ENCODE results near the gene CYS1.
"Not testable (repeated sequence)": the region's sequence is repeated elsewhere in the genome, so short reads cannot be mapped to it uniquely, and the experiment has no call there.

The CYS1 gene

DNA sequence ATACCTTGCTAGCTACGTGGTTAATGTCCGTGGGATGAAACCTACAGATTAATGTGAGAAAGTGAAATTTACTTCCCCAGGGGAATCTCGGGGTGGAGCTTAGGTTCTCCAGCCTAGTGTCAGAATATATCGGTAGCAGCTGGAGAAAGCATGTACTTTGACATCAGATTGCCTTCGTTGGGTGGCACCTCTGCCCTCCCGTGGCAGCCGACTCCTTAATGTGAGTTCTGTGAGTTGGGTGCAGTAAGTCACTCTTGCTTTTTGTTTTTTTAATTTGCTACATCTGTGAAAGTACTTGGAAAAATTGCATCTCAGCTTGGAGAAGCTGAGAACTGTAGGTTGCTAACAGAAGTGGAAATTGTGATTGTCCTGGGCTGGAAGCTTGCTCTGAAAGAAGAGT is 33.3 kb downstream of the CYS1 start:
- DNase-seq (ENCODE audit: low spot score), result no peak

- no peak for DNase-seq (ENCODE audit: low spot score)
These were observed 34.5 kb downstream of the CYS1 start for GRCh38 chr2:10045561-10046355.

DNA sequence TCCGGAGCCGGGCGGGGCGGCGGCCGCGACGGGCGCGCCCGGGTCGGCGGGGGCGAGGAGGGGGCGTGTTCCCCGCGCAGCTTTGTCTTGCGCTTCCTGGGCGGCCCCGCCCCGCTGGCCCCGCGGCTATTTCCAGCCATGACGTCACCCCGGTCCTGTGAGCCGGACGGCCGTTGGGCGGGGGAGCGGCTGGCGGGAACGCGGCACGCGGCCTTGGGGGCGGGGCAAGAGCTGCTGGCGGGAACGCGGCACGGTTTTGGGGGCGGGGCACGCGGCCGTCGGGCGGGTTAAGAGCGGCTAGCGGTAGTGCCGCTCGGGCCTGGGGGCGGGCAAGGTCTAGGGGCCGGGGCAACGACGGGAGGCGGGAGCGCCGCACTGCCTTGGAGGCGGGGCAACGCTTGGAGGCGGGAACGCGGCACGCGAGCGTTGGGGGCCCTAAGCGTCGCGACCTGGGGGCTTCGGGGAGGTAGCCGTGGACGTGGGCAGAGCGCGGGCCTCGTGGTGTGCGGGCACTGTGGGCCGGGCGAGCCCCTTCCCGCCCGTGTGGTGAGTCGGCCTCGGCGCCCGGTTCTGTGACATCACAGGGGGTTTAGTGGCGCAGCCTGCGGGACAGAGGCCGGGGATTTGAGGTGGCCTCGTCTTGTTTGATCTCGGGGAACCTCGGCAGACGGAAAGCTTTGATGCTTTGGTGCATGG is 36.2 kb downstream of the CYS1 start:
- DNase-seq (ENCODE audit: low spot score), result peak; percentile 93

DNA sequence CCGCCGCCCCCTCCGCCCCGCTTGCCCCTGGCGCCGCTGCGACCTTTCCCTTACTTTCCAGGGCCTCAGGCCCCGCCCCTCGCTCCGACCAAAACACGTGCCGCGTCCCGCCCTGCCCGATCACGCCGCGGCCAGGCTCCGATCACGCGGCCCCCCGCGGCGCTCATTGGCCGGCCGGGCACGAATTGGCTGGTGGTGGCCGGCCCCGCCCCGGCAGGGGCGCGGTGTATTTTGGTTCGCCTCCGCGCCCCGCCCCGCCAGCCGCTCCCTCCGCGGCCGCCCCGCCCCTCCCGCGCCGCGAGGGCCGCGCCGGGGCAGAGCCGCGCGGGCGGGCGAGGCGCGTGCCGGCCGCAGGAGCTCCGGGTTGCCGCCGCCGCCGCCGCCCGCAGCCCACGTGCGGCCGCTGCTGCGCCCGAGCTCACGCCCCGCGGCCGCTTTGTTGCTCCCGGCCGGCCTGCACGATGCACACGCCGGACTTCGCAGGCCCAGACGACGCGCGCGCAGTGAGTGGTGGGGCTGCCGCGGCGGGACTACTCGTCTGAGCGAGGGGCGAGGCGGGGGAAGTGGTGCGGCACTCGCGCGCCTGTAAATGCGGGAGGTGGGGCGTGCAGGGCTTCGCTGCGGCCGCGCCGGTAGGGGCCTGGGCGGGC is 36.8 kb downstream of the CYS1 start, which contains the start of gene KLF11:
Gene KLF11, plus strand, starts transcription at position 295 of the 650 bp plus-strand sequence. Its CDS starts 167 bp downstream, at position 462.
- peak; percentile 87 for DNase-seq (ENCODE audit: low spot score)

DNA sequence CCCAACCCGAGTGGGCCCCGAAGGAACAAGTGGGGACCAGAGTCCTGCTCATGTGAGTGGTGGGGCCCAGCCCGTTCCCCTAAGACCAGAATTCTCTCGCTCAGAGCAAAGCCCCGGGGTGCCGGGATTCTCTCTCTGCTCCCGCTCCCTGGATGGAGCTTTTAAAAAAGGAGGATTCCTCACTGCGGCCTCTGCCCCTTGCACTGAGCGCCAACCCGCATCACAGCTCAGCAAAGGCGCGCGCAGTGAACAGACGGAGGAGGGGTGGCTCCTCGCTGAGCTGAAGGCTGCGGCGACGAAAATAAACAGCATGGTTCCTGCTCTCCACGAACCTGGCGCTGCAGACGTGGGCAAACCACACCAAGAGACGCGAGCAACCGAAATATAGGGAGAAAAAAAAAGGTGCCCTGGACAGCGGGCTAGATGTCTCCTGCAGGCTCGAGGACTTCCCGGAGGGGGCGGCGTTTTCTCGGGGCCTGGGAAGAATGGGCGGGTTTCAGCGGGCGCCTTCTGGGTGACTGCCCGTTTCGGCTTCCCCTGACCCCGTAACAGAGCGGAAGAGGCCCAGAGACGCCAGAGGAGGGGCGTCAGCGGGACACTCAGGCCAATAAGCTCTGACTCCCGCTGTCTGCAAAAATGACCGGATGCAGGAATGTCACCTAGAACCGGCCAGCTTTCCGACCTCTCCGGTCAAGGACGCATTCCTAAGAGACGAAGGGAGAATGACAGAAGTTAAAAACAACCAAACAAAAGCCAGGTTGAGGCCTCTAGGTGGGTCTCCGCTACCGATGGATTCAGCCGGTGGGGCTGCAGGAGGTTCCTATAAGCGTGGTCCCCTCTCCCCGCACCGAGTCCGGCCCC is 37.7 kb downstream of the CYS1 start:
- peak; percentile 8 for DNase-seq (ENCODE audit: low spot score)

- DNase-seq (ENCODE audit: low spot score), result no peak
These were observed 38.5 kb downstream of the CYS1 start for GRCh38 chr2:10041711-10042110.

DNA sequence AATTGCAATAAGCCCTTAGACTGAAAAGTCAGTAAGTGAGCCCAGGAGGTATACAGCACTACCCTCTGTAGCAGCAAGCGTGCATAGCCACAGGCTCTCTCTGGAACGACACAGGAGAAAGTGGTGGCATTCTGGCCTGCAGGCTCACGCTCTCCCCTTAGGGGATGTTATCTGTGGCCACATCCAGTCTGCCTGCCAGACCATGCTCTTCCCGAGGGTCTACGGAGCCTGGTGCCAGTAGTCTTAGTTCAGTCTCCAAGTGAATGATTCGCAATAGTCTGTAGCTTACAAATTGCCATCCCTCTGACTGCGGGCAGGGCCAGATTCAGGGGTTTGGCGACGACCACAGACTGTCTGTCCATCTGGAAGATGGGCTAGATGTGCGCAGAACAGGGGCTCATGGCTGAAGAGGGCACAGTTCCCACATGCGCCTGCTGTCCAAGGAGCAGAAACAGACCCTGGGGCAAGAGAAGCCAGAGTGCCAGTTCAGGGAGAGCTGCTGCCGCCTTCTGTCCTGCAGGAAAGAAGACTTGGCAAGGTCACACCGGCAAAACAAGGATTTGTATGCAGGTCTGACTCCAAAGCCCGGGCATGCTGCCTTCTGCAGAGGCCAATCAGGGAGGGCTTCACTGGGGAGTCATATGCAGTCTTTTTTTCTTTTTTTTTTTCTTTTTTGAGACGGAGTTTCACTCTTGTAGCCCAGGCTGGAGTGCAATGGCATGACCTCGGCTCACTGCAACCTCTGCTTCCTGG is 40.4 kb downstream of the CYS1 start:
- DNase-seq (ENCODE audit: low spot score), result no peak

GRCh38 chr2:10038716-10039115 is 41.5 kb downstream of the CYS1 start:
- DNase-seq (ENCODE audit: low spot score), result no peak

- no peak for DNase-seq (ENCODE audit: low spot score)
These were observed 42.1 kb downstream of the CYS1 start for GRCh38 chr2:10038123-10038522.

- DNase-seq (ENCODE audit: low spot score), result peak; percentile 41
These were observed 43.9 kb downstream of the CYS1 start for GRCh38 chr2:10036095-10036884.

GRCh38 chr2:10035633-10036032 is 44.6 kb downstream of the CYS1 start:
- no peak for DNase-seq (ENCODE audit: low spot score)

GRCh38 chr2:10035053-10035422 is 45.2 kb downstream of the CYS1 start:
- DNase-seq (ENCODE audit: low spot score), result no peak

GRCh38 chr2:10034333-10035052 is 45.7 kb downstream of the CYS1 start:
- no peak for DNase-seq (ENCODE audit: low spot score)

DNA sequence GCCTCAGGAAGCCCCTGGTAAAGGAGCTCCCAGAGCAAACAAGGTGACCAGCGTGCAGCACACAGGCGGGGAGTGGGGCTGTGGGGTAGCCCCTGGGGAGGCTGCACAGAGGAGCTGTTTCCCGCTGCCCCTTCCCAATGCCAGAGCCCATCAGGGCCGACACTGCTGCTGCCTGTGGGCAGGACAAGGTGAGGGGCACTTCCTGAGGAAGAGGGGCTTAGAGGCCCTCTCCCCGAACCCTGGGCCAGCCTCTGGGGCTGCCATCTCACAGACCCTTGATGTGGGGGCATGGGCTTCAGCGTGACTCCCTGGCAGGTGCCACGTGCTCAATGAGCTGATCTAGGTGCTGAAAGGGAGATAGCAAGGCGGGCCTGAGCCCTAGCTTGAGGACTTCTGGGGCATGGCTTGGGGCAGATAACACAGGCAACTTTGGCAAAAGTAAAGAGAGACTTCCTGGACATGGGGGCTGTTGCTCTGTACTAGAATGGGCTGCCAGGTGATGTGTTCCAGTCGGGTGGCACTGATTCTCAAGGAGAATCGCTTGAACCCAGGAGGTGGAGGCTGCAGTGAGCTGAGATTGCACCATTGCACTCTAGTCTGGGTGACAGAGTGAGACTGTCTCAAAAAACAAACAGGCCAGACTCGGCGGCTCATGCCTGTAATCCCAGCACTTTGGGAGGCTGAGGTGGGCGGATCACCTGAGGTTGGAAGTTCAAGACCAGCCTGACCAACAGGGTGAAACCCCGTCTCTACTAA is 46.8 kb downstream of the CYS1 start:
- no peak for DNase-seq (ENCODE audit: low spot score)

DNA sequence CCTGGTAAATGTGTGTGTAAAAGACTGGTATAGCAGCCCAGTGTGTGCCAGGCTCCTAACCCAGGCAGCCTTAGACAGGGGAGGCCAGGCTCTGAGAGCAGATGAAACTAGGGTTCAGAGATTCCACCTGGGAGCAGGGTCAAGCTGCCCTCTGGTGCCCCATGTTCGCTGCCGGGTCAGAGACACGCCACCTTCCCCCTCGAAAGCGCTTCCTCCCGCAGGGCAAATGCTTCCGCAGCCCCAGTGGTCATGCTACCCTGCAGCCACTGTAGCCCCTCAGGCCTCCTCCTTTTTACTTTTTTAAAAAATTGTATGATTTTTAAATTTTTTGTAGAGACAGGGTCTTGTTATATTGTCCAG is 47.5 kb downstream of the CYS1 start:
- DNase-seq (ENCODE audit: low spot score), result no peak

DNA sequence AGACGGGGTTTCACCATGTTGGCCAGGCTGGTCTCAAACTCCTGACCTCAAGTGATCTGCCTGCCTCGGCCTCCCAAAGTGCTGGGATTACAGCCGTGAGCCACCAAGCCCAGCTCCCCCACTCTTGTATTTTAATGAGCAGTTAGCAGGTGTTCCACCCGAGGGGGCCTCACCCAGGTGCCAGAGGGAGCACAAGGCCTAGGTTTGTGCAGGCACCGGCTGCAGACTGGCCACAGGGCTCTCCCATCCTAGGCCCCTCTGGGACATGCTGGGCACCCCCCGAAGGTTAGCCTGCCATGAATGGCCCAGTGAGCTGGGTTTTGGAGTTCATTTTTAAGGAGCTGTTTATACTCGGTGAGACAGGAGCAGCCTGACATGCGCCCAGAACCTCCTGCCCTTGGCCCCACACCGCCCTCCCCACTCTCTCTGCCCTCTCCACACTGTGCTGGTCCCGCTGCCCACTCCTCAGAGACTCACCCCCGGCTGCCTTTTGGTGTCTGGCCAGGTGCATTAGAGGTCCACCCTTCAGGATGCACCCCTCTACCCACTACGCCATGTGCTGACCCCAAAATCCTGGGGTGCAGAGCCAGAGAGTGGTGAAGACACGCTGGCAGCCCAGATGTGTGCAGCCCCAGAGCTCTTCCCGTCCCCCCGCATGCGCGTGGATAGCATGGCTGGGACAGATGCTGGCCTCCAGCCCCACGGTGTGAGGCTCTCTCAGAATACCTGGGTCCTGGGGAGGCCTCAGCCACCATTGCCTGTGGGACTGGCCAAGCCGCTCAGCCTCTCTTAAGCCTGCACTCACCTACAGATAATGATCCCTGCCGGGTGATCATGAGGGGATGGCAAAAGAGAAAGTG is 48.1 kb downstream of the CYS1 start:
- no peak for DNase-seq (ENCODE audit: low spot score)

GRCh38 chr2:10030798-10031197 is 49.4 kb downstream of the CYS1 start:
- DNase-seq (ENCODE audit: low spot score), result not testable (repeated sequence)

- DNase-seq (ENCODE audit: low spot score), result no peak
These were observed 49.9 kb downstream of the CYS1 start for GRCh38 chr2:10030311-10030736.

Measured in RKO (cell line).